Measurements from ENCODE around the gene CTAG1B.
"Not testable (repeated sequence)": the region's sequence is repeated elsewhere in the genome, so short reads cannot be mapped to it uniquely, and the experiment has no call there.

The CTAG1B gene

DNA sequence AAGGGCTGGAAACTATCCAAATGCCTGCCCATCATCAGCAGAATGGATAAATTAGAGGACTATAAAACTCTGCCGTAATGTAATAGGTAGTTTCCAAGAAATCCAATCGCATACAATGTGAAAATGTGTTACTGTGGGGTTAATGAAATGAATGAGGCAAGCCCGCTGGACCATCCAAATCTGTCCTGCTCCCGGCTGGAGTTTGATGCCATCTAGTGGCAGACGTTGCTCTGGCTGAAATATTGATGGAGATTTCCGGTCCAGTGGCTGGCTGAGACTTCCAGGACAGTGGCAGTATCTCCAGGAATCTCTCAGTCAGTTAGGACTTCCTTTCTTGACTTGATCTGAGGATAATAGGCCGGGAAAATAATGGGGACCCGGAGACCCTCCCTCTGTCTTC is 36.1 kb downstream of the CTAG1B start:
- DNase-seq, result not testable (repeated sequence)

DNA sequence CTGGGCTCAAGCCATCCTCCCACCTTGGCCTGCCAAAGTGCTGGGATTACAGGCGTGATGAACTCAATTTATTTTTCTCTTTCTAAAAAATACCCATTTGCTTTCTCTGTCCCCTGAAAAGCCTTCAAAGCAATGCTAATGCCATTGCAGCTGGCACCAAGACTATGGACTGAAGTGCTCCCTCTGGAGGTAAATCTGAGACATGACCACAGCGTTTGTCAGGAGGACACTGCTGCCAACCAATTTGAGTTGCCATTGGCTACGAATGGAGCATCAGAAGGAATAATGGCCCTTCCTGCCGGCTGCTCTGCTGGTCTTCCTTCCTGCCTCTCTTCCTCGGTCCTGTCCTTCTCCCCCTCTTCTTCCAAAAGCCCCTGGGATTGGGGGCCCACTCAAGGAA is 44.0 kb downstream of the CTAG1B start:
- DNase-seq, result not testable (repeated sequence)

DNA sequence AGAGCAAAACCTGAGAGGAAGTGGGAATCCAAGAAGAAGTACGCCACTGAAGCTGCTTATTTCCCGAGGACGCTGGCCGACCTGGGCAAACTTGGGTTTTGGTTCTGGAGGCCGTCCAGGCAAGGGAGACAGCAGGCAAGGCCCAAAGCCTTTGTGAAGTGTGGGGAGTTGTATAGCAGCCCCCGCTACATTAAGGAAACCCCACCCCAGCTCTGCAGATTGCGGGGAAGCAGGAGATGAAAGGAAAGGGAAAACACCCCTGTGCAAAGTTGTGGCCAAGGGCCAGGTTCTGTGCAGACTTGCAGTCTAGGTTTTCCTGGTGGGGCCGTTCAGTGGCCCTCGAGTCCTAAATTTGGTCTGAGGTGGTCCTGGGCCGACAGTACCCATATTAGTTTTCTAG is 46.0 kb downstream of the CTAG1B start:
- DNase-seq, result not testable (repeated sequence)

DNA sequence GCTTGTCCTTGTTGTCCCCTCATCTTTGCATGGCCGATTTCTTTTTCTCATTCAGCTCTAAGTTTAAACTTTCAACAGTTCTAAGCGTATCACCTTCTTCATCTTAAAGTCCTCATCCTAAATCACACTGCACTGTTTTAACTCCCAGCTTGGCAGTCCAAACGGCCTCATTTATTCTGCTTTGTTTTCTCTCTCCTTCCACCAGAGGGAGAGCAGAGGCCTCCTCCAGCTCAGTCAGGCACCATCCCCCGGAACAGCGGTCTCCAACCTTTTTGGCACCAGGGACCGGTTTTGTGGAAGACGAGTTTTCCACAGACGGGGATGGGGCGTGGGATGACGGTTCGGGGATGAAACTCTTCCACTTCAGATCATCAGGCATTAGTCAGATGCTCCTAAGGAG is 48.7 kb downstream of the CTAG1B start:
- not testable (repeated sequence) for DNase-seq

Measured in inflammatory macrophage treated with lipopolysaccharide for 1 hour (primary cell).